SK-N-MC (cell line): Measurements from ENCODE around the gene EPB41L4A.

ENCODE experiments used
- DNase-seq: peaks from one replicate; pipeline ENCODE4 v3.0.0-alpha.2; 2011; ENCODE audit warnings: low read depth, low spot score
- H3K27ac ChIP-seq: fragments of 200-600 bp; sonication (generic); 2 replicates; pipeline ENCODE4 v1.5.1; 2016; ENCODE audit warnings: mixed run types
- H3K36me3 ChIP-seq: fragments of 200-600 bp; sonication (generic); 2 replicates; pipeline ENCODE4 v1.6.1; 2017; ENCODE audit warnings: antibody characterized with exemption, low read length, mixed read lengths; ENCODE audit not compliant: insufficient read depth
- H3K4me3 ChIP-seq: fragments of 200-600 bp; sonication (generic); 2 replicates; pipeline ENCODE4 v1.5.1; 2016
- H3K9ac ChIP-seq: fragments of 200-600 bp; sonication (generic); 2 replicates; pipeline ENCODE4 v1.8.0; 2017; ENCODE audit warnings: mixed run types, mixed read lengths; ENCODE audit not compliant: insufficient read length
- H3K9me3 ChIP-seq: fragments of 200-600 bp; sonication (generic); 2 replicates; pipeline ENCODE4 v1.6.1; 2017; ENCODE audit warnings: low read depth, mild to moderate bottlenecking, antibody characterized with exemption, low read length, moderate library complexity, mixed read lengths
- EZH2 ChIP-seq: fragments of 200-600 bp; sonication (generic); IDR thresholded peaks from one replicate; pipeline ENCODE4 v1.6.1; 2017; ENCODE audit warnings: antibody characterized with exemption
- FOXP2 ChIP-seq: optimal IDR thresholded peaks from 2 replicates; pipeline ENCODE3; 2011; ENCODE audit warnings: mild to moderate bottlenecking, moderate library complexity; ENCODE audit not compliant: insufficient read depth; ENCODE audit errors: extremely low read length, control extremely low read depth
- POLR2AphosphoS5 ChIP-seq: IDR thresholded peaks from 2 replicates; pipeline ENCODE4 v1.6.1; 2012; ENCODE audit warnings: mild to moderate bottlenecking, low read depth, low read length, borderline replicate concordance

Gene EPB41L4A

GRCh38 chr5:112293587-112293986 is 125.5 kb downstream of the EPB41L4A start:
- H3K9ac ChIP-seq: no peak overlapping the region
- no peaks in the 10 kb centered on the region for H3K36me3 ChIP-seq
- H3K4me3 ChIP-seq: no peak overlapping the region
- DNase-seq: no peak
- H3K27ac ChIP-seq: no peak overlapping the region
- no peaks in the 10 kb centered on the region for H3K9me3 ChIP-seq
- no peak for TF ChIP-seq FOXP2
- TF ChIP-seq POLR2AphosphoS5: no peak
- TF ChIP-seq EZH2: no peak

- H3K9me3 ChIP-seq: no peaks in the 10 kb centered on the region
- H3K27ac ChIP-seq: no peak overlapping the region
- H3K4me3 ChIP-seq: no peak overlapping the region
- H3K9ac ChIP-seq: no peak overlapping the region
- no peaks in the 10 kb centered on the region for H3K36me3 ChIP-seq
- DNase-seq: no peak
- TF ChIP-seq FOXP2 (no peak), EZH2 (no peak), POLR2AphosphoS5 (no peak)
Measured at GRCh38 chr5:112290691-112291090, 128.4 kb downstream of the EPB41L4A start.

GRCh38 chr5:112289465-112289864 is 129.6 kb downstream of the EPB41L4A start:
- H3K9ac ChIP-seq: no peak overlapping the region
- DNase-seq: no peak
- H3K9me3 ChIP-seq: no peaks in the 10 kb centered on the region
- no peak overlapping the region for H3K4me3 ChIP-seq
- TF ChIP-seq FOXP2 (no peak), POLR2AphosphoS5 (no peak), EZH2 (no peak)
- no peak overlapping the region for H3K27ac ChIP-seq
- H3K36me3 ChIP-seq: no peaks in the 10 kb centered on the region

- DNase-seq: no peak
- TF ChIP-seq FOXP2: no peak
Measured at GRCh38 chr5:112283943-112284929, 134.8 kb downstream of the EPB41L4A start.

GRCh38 chr5:112283034-112283582 is 136.0 kb downstream of the EPB41L4A start:
- no peak for DNase-seq
- H3K9ac ChIP-seq: no peak overlapping the region
- H3K4me3 ChIP-seq: no peak overlapping the region
- TF ChIP-seq POLR2AphosphoS5 (no peak), FOXP2 (no peak), EZH2 (no peak)
- no peak overlapping the region for H3K27ac ChIP-seq
- no peaks in the 10 kb centered on the region for H3K9me3 ChIP-seq
- no peaks in the 10 kb centered on the region for H3K36me3 ChIP-seq

More at GRCh38 chr5:112283943-112284929, 134.8 kb downstream of the EPB41L4A start:
- H3K9me3 ChIP-seq: no peaks in the 10 kb centered on the region
- no peak overlapping the region for H3K4me3 ChIP-seq
- no peaks in the 10 kb centered on the region for H3K36me3 ChIP-seq
- no peak overlapping the region for H3K9ac ChIP-seq
- no peak overlapping the region for H3K27ac ChIP-seq

GRCh38 chr5:112279082-112279481 is 140.0 kb downstream of the EPB41L4A start:
- Histone ChIP-seq H3K36me3 (no peaks in the 10 kb centered on the region), H3K4me3 (no peak overlapping the region), H3K9me3 (no peaks in the 10 kb centered on the region), H3K9ac (no peak overlapping the region), H3K27ac (no peak overlapping the region)
- DNase-seq: no peak
- TF ChIP-seq POLR2AphosphoS5 (no peak), FOXP2 (no peak), EZH2 (no peak)

GRCh38 chr5:112276991-112277390 is 142.1 kb downstream of the EPB41L4A start:
- DNase-seq: no peak
- no peak overlapping the region for H3K9ac ChIP-seq
- no peak for TF ChIP-seq FOXP2
- no peak for TF ChIP-seq EZH2
- no peak for TF ChIP-seq POLR2AphosphoS5
- no peak overlapping the region for H3K27ac ChIP-seq
- no peak overlapping the region for H3K4me3 ChIP-seq
- H3K9me3 ChIP-seq: no peaks in the 10 kb centered on the region
- H3K36me3 ChIP-seq: no peaks in the 10 kb centered on the region

- no peak for DNase-seq
- Histone ChIP-seq H3K36me3 (no peaks in the 10 kb centered on the region), H3K9ac (no peak overlapping the region), H3K9me3 (no peaks in the 10 kb centered on the region), H3K4me3 (no peak overlapping the region), H3K27ac (no peak overlapping the region)
- TF ChIP-seq POLR2AphosphoS5: no peak
- no peak for TF ChIP-seq FOXP2
- TF ChIP-seq EZH2: no peak
Measured at GRCh38 chr5:112275671-112276070, 143.4 kb downstream of the EPB41L4A start.
